HepG2 (cell line): ENCODE data around the gene CEP128. TPM values are rescaled to one million over a fixed set of nuclear protein-coding genes. Genes with fewer than 3 reads are reported as not detected.

Source experiments
- ATAC-seq: fragments of 200-7000 bp; cut with Tn5 transposase; 3 replicates; pipeline ENCODE4 v1.9.1; 2020; ENCODE audit warnings: mild to moderate bottlenecking, moderate library complexity
- BruUV-seq: library from RNA; stranded (reverse); fragments of 400-500 nt; replicated peaks from 2 replicates; lab custom pipeline; 2021; lab: Mats Ljungman, UMichigan
- CTCF ChIA-PET: fragments of 300-600 bp; formaldehyde crosslinking; extraction: SDS; loops from one replicate; lab custom pipeline; 2021; ENCODE audit warnings: low total read pairs, inconsistent platforms, low intra/inter-chr PET ratio; lab: Yijun Ruan, JAX
- POLR2A ChIA-PET: fragments of 350-600 bp; sonication (Branson Sonifier 250); formaldehyde crosslinking; loops from one replicate; lab custom pipeline; 2020; ENCODE audit warnings: antibody characterized with exemption, inconsistent platforms; lab: Yijun Ruan, JAX
- DNase-seq: peaks from one replicate; pipeline ENCODE4 v3.0.0-alpha.2; 2015; ENCODE audit warnings: low spot score
- FAIRE-seq: peaks from 3 replicates; lab custom pipeline; 2011; peaks lifted over from hg19 to GRCh38; lab: Jason Lieb, UNC
- H2AFZ ChIP-seq: one replicate; pipeline ENCODE4 v1.6.1; 2011; ENCODE audit warnings: low read length, inconsistent platforms
- H3K27ac ChIP-seq: fragments of 300-600 bp; 3 replicates; pipeline ENCODE4 v1.8.0; 2011; ENCODE audit warnings: mixed run types, mild to moderate bottlenecking, mixed read lengths, low read length, inconsistent platforms; ENCODE audit not compliant: insufficient read depth; ENCODE audit errors: extremely low read length
- H3K27me3 ChIP-seq, 2 experiments: fragments of 200-600 bp in 1 of 2; 2 replicates in 1 of 2; 3 replicates in 1 of 2; pipeline versions ENCODE4 v1.6.0 to v1.8.0; 2011; ENCODE audit warnings: low read length in 2 of 2, mild to moderate bottlenecking in 2 of 2, moderate library complexity in 2 of 2, inconsistent platforms in 1 of 2; ENCODE audit not compliant: insufficient read depth in 2 of 2, control insufficient read depth in 1 of 2
- H3K36me3 ChIP-seq, 2 experiments: fragments of 200-600 bp in 1 of 2; replicated peaks in 1 of 2; 2 replicates in 1 of 2; 3 replicates in 1 of 2; pipeline versions ENCODE4 v1.5.1 to v1.8.0; 2011; ENCODE audit warnings: low read length in 2 of 2, inconsistent platforms in 1 of 2; ENCODE audit not compliant: insufficient read depth in 2 of 2, control insufficient read depth in 1 of 2
- H3K4me1 ChIP-seq: 2 replicates; pipeline ENCODE4 v1.5.1; 2012; ENCODE audit warnings: low read length, inconsistent platforms; ENCODE audit not compliant: insufficient read depth
- H3K4me2 ChIP-seq: 2 replicates; pipeline ENCODE4 v1.6.0; 2011; ENCODE audit warnings: low read depth, low read length, inconsistent platforms
- H3K4me3 ChIP-seq, 3 experiments: fragments of 200-600 bp in 1 of 3; sonication (generic), shearing (Covaris generic) in 1 of 3; replicated peaks in 1 of 3; 2 replicates each; pipeline ENCODE4 v1.5.1; 2011 to 2016; ENCODE audit warnings: low read length in 3 of 3, inconsistent platforms in 2 of 3, low read depth in 2 of 3, mild to moderate bottlenecking in 2 of 3, control low read depth in 1 of 3, mixed read lengths in 1 of 3; ENCODE audit not compliant: insufficient read depth in 1 of 3
- H3K79me2 ChIP-seq: one replicate; pipeline ENCODE4 v1.6.1; 2011; ENCODE audit warnings: low read length, inconsistent platforms; ENCODE audit not compliant: insufficient read depth
- H3K9ac ChIP-seq: 2 replicates; pipeline ENCODE4 v1.6.0; 2011; ENCODE audit warnings: mild to moderate bottlenecking, low read depth, low read length, inconsistent platforms; ENCODE audit not compliant: insufficient read depth
- H3K9me3 ChIP-seq: 2 replicates; pipeline ENCODE4 v1.5.1; 2012; ENCODE audit warnings: mild to moderate bottlenecking, low read length
- H4K20me1 ChIP-seq: 2 replicates; pipeline ENCODE4 v1.6.0; 2011; ENCODE audit warnings: inconsistent platforms, mild to moderate bottlenecking, low read length, moderate library complexity; ENCODE audit not compliant: insufficient read depth
- BCLAF1 ChIP-seq: fragments of 450-650 bp; IDR thresholded peaks from 2 replicates; pipeline ENCODE4 v1.6.1; 2017; ENCODE audit warnings: mild to moderate bottlenecking
- BRCA1 ChIP-seq: sonication (generic); formaldehyde crosslinking; IDR thresholded peaks from 2 replicates; pipeline ENCODE4 v1.4.0; 2020; ENCODE audit warnings: missing genetic modification reagents
- FOXK2 ChIP-seq: fragments of 450-650 bp; IDR thresholded peaks from 2 replicates; pipeline ENCODE4 v1.6.1; 2016
- MAFF ChIP-seq: IDR thresholded peaks from 2 replicates; pipeline ENCODE4 v1.6.1; 2011; ENCODE audit warnings: low read depth, low read length, improper control_type of control experiment
- MAFK ChIP-seq, 2 experiments: IDR thresholded peaks in 1 of 2; conservative IDR thresholded peaks in 1 of 2; 2 replicates each; pipeline ENCODE4 v1.6.1; 2011; ENCODE audit warnings: improper control_type of control experiment in 2 of 2, low read length in 2 of 2
- MXI1 ChIP-seq: IDR thresholded peaks from 3 replicates; pipeline ENCODE4 v1.6.1; 2012; ENCODE audit warnings: low read depth, low read length, inconsistent platforms, borderline replicate concordance
- SOX5 ChIP-seq: IDR thresholded peaks from 2 replicates; pipeline ENCODE4 v1.6.1; 2016; ENCODE audit warnings: borderline replicate concordance
- WGBS: methylation state at CpG from one replicate; pipeline ENCODE4 v1.1.6; 2017; ENCODE audit warnings: low lambda C conversion rate; 5-methylcytosine and 5-hydroxymethylcytosine counted together
- in situ Hi-C: cut with HindIII; loops from 2 replicates; pipeline ENCODE4 v1.10.0; 2017; ENCODE audit warnings: low pct_unique_long_range_greater_than_20kb; ENCODE audit not compliant: extremely low pct_ligation_motif_present
- intact Hi-C: fragments of 100-400 bp; cut with micrococcal nuclease; formaldehyde crosslinking; loops from one replicate; pipeline ENCODE4 v1.10.0; 2022; ENCODE audit not compliant: unreplicated experiment
- polyA plus RNA-seq, 8 experiments: library from polyadenylated mRNA; depleted of rRNA in 3 of 8; stranded (reverse) in 7 of 8; unstranded in 1 of 8; fragments of >200 nt; fragmentation: Illumina TruSeq in 4 of 8; extraction: Trizol in 4 of 8; gene quantifications; 2 replicates each; pipeline versions ENCODE4 v1.2.1 to v1.2.3, GENCODE V29; 2011 to 2016; ENCODE audit warnings: low read depth in 4 of 8, missing spikeins in 1 of 8, mixed read lengths in 1 of 8; ENCODE audit not compliant: insufficient read depth in 1 of 8
- total RNA-seq, 5 experiments: library from RNA; depleted of rRNA; stranded (reverse); fragments of >200 nt; fragmentation: Illumina TruSeq; extraction: Trizol; gene quantifications; 2 replicates each; pipeline ENCODE4 v1.2.3, GENCODE V29; 2016; ENCODE audit warnings: low read depth in 1 of 5
- TF ChIP-seq, protein P1 (sequence below): sonication (generic); formaldehyde crosslinking; IDR thresholded peaks from 2 replicates; pipeline ENCODE4 v1.4.0; 2020; ENCODE audit warnings: missing genetic modification reagents, borderline replicate concordance
- TF ChIP-seq, protein P2 (sequence below): sonication (generic); formaldehyde crosslinking; IDR thresholded peaks from 2 replicates; pipeline ENCODE4 v1.5.0; 2020; ENCODE audit warnings: mild to moderate bottlenecking, missing genetic modification reagents

Gene CEP128
- total and polyA plus RNA-seq, 2 of the 13 experiments (the other 11 are each of a cell fraction or from before 2014, with no cell fraction given): 1.3 to 7.5 TPM

DNA sequence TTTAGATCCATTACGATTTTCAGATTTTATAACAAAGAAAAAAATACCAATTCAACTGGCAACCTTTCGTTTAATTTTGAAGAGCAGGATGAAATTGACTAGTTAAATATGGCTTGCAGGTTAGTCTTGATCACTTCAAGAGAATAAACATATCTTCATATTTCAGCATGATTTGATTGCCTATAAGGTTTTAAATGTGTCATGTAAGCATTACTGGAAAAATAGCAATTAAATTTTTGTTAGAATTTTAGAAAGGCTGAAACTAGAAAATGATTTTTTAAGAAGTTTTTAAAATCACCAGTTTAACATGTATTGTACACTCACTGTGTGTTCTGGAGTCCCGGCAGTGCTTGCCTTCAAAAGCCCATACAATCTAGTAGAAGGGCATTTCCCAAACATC is 420.1 kb downstream of the CEP128 start:
- H3K27ac ChIP-seq: no peak overlapping the region
- ATAC-seq: no peak
- H3K9ac ChIP-seq: no peak overlapping the region
- intact Hi-C loops: no loop called here
- no peaks in the 10 kb centered on the region for H3K79me2 ChIP-seq
- DNase-seq: no peak
- POLR2A ChIA-PET: no interaction called here
- no peaks in the 10 kb centered on the region for H4K20me1 ChIP-seq
- no peak overlapping the region for H3K4me2 ChIP-seq
- no peaks in the 10 kb centered on the region for H3K36me3 ChIP-seq
- no peak for FAIRE-seq
- H3K4me1 ChIP-seq: no peaks in the 10 kb centered on the region
- H3K9me3 ChIP-seq: no peaks in the 10 kb centered on the region
- no peaks in the 10 kb centered on the region for H3K27me3 ChIP-seq
- no TSS peak for BruUV-seq
- 97% methylated on average over 3 of the region's 3 CpGs for WGBS
- H3K4me3 ChIP-seq: no peak overlapping the region
- CTCF ChIA-PET: no interaction called here
- TF ChIP-seq MAFF: peak; percentile 51
- TF ChIP-seq BCLAF1: no peak
- TF ChIP-seq MAFK (conservative IDR thresholded peaks at IDR 0.05 in 1 of 2, IDR thresholded peaks at IDR 0.05 in 1 of 2; ENCODE audit: low read length in 2 of 2): peak; percentile 24 to 76; a peak in 3 of 4 replicates
- no peak for TF ChIP-seq MXI1
- TF ChIP-seq BRCA1 (CRISPR knock-in tag): no peak
- TF ChIP-seq FOXK2: no peak
- TF ChIP-seq, protein P1, sequence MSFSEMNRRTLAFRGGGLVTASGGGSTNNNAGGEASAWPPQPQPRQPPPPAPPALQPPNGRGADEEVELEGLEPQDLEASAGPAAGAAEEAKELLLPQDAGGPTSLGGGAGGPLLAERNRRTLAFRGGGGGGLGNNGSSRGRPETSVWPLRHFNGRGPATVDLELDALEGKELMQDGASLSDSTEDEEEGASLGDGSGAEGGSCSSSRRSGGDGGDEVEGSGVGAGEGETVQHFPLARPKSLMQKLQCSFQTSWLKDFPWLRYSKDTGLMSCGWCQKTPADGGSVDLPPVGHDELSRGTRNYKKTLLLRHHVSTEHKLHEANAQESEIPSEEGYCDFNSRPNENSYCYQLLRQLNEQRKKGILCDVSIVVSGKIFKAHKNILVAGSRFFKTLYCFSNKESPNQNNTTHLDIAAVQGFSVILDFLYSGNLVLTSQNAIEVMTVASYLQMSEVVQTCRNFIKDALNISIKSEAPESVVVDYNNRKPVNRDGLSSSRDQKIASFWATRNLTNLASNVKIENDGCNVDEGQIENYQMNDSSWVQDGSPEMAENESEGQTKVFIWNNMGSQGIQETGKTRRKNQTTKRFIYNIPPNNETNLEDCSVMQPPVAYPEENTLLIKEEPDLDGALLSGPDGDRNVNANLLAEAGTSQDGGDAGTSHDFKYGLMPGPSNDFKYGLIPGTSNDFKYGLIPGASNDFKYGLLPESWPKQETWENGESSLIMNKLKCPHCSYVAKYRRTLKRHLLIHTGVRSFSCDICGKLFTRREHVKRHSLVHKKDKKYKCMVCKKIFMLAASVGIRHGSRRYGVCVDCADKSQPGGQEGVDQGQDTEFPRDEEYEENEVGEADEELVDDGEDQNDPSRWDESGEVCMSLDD (CRISPR knock-in tag): no peak
- TF ChIP-seq, protein P2, sequence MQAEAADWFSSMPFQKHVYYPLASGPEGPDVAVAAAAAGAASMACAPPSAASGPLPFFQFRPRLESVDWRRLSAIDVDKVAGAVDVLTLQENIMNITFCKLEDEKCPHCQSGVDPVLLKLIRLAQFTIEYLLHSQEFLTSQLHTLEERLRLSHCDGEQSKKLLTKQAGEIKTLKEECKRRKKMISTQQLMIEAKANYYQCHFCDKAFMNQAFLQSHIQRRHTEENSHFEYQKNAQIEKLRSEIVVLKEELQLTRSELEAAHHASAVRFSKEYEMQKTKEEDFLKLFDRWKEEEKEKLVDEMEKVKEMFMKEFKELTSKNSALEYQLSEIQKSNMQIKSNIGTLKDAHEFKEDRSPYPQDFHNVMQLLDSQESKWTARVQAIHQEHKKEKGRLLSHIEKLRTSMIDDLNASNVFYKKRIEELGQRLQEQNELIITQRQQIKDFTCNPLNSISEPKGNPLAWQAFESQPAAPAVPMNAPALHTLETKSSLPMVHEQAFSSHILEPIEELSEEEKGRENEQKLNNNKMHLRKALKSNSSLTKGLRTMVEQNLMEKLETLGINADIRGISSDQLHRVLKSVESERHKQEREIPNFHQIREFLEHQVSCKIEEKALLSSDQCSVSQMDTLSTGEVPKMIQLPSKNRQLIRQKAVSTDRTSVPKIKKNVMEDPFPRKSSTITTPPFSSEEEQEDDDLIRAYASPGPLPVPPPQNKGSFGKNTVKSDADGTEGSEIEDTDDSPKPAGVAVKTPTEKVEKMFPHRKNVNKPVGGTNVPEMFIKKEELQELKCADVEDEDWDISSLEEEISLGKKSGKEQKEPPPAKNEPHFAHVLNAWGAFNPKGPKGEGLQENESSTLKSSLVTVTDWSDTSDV (CRISPR knock-in tag): no peak
- no peak for TF ChIP-seq SOX5
- no peak overlapping the region for H2AFZ ChIP-seq
- in situ Hi-C loops: no loop called here
